ENCODE measurements around the gene CDC42EP2. TPM values are rescaled to one million over a fixed set of nuclear protein-coding genes. Genes with fewer than 3 reads are reported as not detected.

The CDC42EP2 gene
- total RNA-seq, 3 donors from 2014 or later (not counting 1 experiment from before 2014, with no cell fraction given) = 1.4 to 1.5 (median 1.5) TPM

- H3K9me3 ChIP-seq (ENCODE audit: control insufficient read depth, insufficient read depth, low read length) = no peaks in the 10 kb centered on the region
- ATAC-seq (no peak), DNase-seq (no peak)
- H3K27ac ChIP-seq (ENCODE audit: low read length) = no peak overlapping the region
- Mint-ChIP-seq H3K9me3 (no peaks in the 10 kb centered on the region), H3K4me1 (no peaks in the 10 kb centered on the region), H3K27me3 (ENCODE audit: low read depth in 2 of 2) (no peaks in the 10 kb centered on the region), H3K4me3 (no peak overlapping the region), H3K36me3 (peaks cover 14% of the 10 kb centered on the region), H3K27ac (peak overlapping the region in 1 of 2 donors; percentile 15)
- H3K27me3 ChIP-seq (ENCODE audit: control insufficient read depth, insufficient read depth, low read length) = no peaks in the 10 kb centered on the region
- intact Hi-C loops (cut with micrococcal nuclease) = no loop called here
- peaks cover 34% of the 10 kb centered on the region for H3K36me3 ChIP-seq (ENCODE audit: control insufficient read depth, insufficient read depth, low read length)
- WGBS (ENCODE audit: insufficient coverage) = 83% methylated on average over 6 of the region's 6 CpGs
- no peak for TF ChIP-seq CTCF (IDR thresholded peaks at IDR 0.05)
- peaks cover 6% of the 10 kb centered on the region for H3K4me1 ChIP-seq (ENCODE audit: control insufficient read depth, insufficient read depth, low read length)
- no peak overlapping the region for H3K4me3 ChIP-seq (ENCODE audit: low read length)
Measured at GRCh38 chr11:65288706-65289536, 25.7 kb upstream of the CDC42EP2 start.

- peaks cover 44% of the 10 kb centered on the region for H3K36me3 ChIP-seq (ENCODE audit: control insufficient read depth, insufficient read depth, low read length)
- DNase-seq (no peak), ATAC-seq (peak in 2 of 3 donors; percentile 38 to 66)
- TF ChIP-seq CTCF (IDR thresholded peaks at IDR 0.05) = no peak
- peak overlapping the region; percentile 16 for H3K27ac ChIP-seq (ENCODE audit: low read length)
- Mint-ChIP-seq H3K9me3 (no peaks in the 10 kb centered on the region), H3K4me1 (no peaks in the 10 kb centered on the region), H3K27ac (peak overlapping the region in 1 of 2 donors; percentile 49), H3K27me3 (ENCODE audit: low read depth in 2 of 2) (no peaks in the 10 kb centered on the region), H3K4me3 (no peak overlapping the region), H3K36me3 (peaks cover 20% of the 10 kb centered on the region)
- intact Hi-C loops (cut with micrococcal nuclease) = no loop called here
- no peaks in the 10 kb centered on the region for H3K9me3 ChIP-seq (ENCODE audit: control insufficient read depth, insufficient read depth, low read length)
- peaks cover 6% of the 10 kb centered on the region for H3K4me1 ChIP-seq (ENCODE audit: control insufficient read depth, insufficient read depth, low read length)
- no peak overlapping the region for H3K4me3 ChIP-seq (ENCODE audit: low read length)
- no peaks in the 10 kb centered on the region for H3K27me3 ChIP-seq (ENCODE audit: control insufficient read depth, insufficient read depth, low read length)
- WGBS (ENCODE audit: insufficient coverage) = 63% methylated on average over 7 of the region's 8 CpGs
Measured at GRCh38 chr11:65290448-65291165, 24.1 kb upstream of the CDC42EP2 start.

- DNase-seq (no peak), ATAC-seq (no peak)
- intact Hi-C loops (cut with micrococcal nuclease) = no loop called here
- no peak for TF ChIP-seq CTCF (IDR thresholded peaks at IDR 0.05)
- peaks cover 52% of the 10 kb centered on the region for H3K36me3 ChIP-seq (ENCODE audit: control insufficient read depth, insufficient read depth, low read length)
- Mint-ChIP-seq H3K4me3 (no peak overlapping the region), H3K27me3 (ENCODE audit: low read depth in 2 of 2) (no peaks in the 10 kb centered on the region), H3K36me3 (peaks cover 21% of the 10 kb centered on the region), H3K9me3 (no peaks in the 10 kb centered on the region), H3K27ac (peak overlapping the region in 1 of 2 donors; percentile 49), H3K4me1 (no peaks in the 10 kb centered on the region)
- no peak overlapping the region for H3K4me3 ChIP-seq (ENCODE audit: low read length)
- WGBS (ENCODE audit: insufficient coverage) = 66% methylated on average over 4 of the region's 5 CpGs
- H3K27me3 ChIP-seq (ENCODE audit: control insufficient read depth, insufficient read depth, low read length) = no peaks in the 10 kb centered on the region
- no peak overlapping the region for H3K27ac ChIP-seq (ENCODE audit: low read length)
- H3K9me3 ChIP-seq (ENCODE audit: control insufficient read depth, insufficient read depth, low read length) = no peaks in the 10 kb centered on the region
- peaks cover 6% of the 10 kb centered on the region for H3K4me1 ChIP-seq (ENCODE audit: control insufficient read depth, insufficient read depth, low read length)
Measured at GRCh38 chr11:65291613-65292012, 23.1 kb upstream of the CDC42EP2 start.

All from natural killer cell (primary cell).